HG03064 (cell line): Measurements from ENCODE around the gene RAD51B.

Experiments used
- ATAC-seq: cut with Tn5 transposase; IDR thresholded peaks from one replicate; pipeline ENCODE4 v1.9.1; 2021; ENCODE audit warnings: low read depth; ENCODE audit not compliant: unreplicated experiment

Gene RAD51B

GRCh38 chr14:68727315-68728047 is 907.9 kb downstream of the RAD51B start:
- no peak for ATAC-seq

GRCh38 chr14:68728342-68729106 is 908.9 kb downstream of the RAD51B start:
- no peak for ATAC-seq

GRCh38 chr14:68729556-68729955 is 910.0 kb downstream of the RAD51B start:
- ATAC-seq, result no peak

- no peak for ATAC-seq
Observed at GRCh38 chr14:68730348-68730747, 910.8 kb downstream of the RAD51B start.

GRCh38 chr14:68730811-68731425 is 911.3 kb downstream of the RAD51B start:
- no peak for ATAC-seq

- ATAC-seq, result no peak
Observed at GRCh38 chr14:68733086-68733914, 913.7 kb downstream of the RAD51B start.

- ATAC-seq, result peak; percentile 47
Observed at GRCh38 chr14:68734231-68734732, 914.7 kb downstream of the RAD51B start.

GRCh38 chr14:68735856-68736255 is 916.3 kb downstream of the RAD51B start:
- no peak for ATAC-seq

GRCh38 chr14:68736471-68736871 is 916.9 kb downstream of the RAD51B start:
- no peak for ATAC-seq

- ATAC-seq, result no peak
Observed at GRCh38 chr14:68737086-68737485, 917.5 kb downstream of the RAD51B start.

GRCh38 chr14:68738559-68738958 is 919.0 kb downstream of the RAD51B start:
- ATAC-seq, result no peak

GRCh38 chr14:68739701-68740100 is 920.1 kb downstream of the RAD51B start:
- no peak for ATAC-seq

GRCh38 chr14:68740788-68741476 is 921.4 kb downstream of the RAD51B start:
- ATAC-seq, result no peak

- ATAC-seq, result no peak
Observed at GRCh38 chr14:68741477-68741791, 921.9 kb downstream of the RAD51B start.

GRCh38 chr14:68741839-68742470 is 922.4 kb downstream of the RAD51B start:
- no peak for ATAC-seq

GRCh38 chr14:68744613-68745012 is 925.0 kb downstream of the RAD51B start:
- ATAC-seq, result no peak

- no peak for ATAC-seq
Observed at GRCh38 chr14:68747393-68747792, 927.8 kb downstream of the RAD51B start.

- no peak for ATAC-seq
Observed at GRCh38 chr14:68748260-68748659, 928.7 kb downstream of the RAD51B start.

GRCh38 chr14:68748691-68749090 is 929.1 kb downstream of the RAD51B start:
- ATAC-seq, result no peak
